ENCODE results near the gene WASF2. TPM values are rescaled to one million over a fixed set of nuclear protein-coding genes. Genes with fewer than 3 reads are reported as not detected.

WASF2 gene
- total and polyA plus RNA-seq, 5 donors: 22.1 to 77.9 (median 69.4) TPM

GRCh38 chr1:27528818-27529703, 39.1 kb upstream of the WASF2 start:
- intact Hi-C loops (cut with DNase I): loop anchor here in 2 of 4 donors (5.0 to 10.0 kb wide), 3 partner anchors 38 to 494 kb away; partner anchors contain the start of gene AHDC1 (in 1 of the 2)
- Histone ChIP-seq H3K4me1 (ENCODE audit: control insufficient read depth, insufficient read depth, low read length) (peaks cover 29% of the 10 kb centered on the region), H3K4me3 (ENCODE audit: low read length) (no peak overlapping the region), H3K27ac (ENCODE audit: low read length) (peak overlapping the region; percentile 48), H3K27me3 (ENCODE audit: control insufficient read depth, insufficient read depth) (no peaks in the 10 kb centered on the region), H3K9me3 (ENCODE audit: control insufficient read depth, low read length) (no peaks in the 10 kb centered on the region)
- 17% methylated on average over 17 of the region's 17 CpGs for WGBS
- ATAC-seq: peak; percentile 39 to 48
- DNase-seq: peak; percentile 85 to 94 (median 88)

- H3K27ac ChIP-seq (ENCODE audit: low read length): peak overlapping the region; percentile 48
- WGBS: 2% methylated on average over 71 of the region's 71 CpGs
- H3K4me1 ChIP-seq (ENCODE audit: control insufficient read depth, insufficient read depth, low read length): peaks cover 38% of the 10 kb centered on the region
- ATAC-seq: peak; percentile 30 to 43
- peak overlapping the region; percentile 43 for H3K4me3 ChIP-seq (ENCODE audit: low read length)
- intact Hi-C loops (cut with DNase I): loop anchor here in 2 of 4 donors (5.0 to 10.0 kb wide), 3 partner anchors 39 to 493 kb away; partner anchors contain the start of gene AHDC1 (in 1 of the 2)
- H3K27me3 ChIP-seq (ENCODE audit: control insufficient read depth, insufficient read depth): no peaks in the 10 kb centered on the region
- H3K9me3 ChIP-seq (ENCODE audit: control insufficient read depth, low read length): no peaks in the 10 kb centered on the region
- DNase-seq: peak; percentile 38 to 84 (median 83)
Measured at GRCh38 chr1:27527890-27528817, 38.2 kb upstream of the WASF2 start.

- DNase-seq: peak; percentile 63 to 88 (median 84)
- 15% methylated on average over 27 of the region's 27 CpGs for WGBS
- no peaks in the 10 kb centered on the region for H3K9me3 ChIP-seq (ENCODE audit: control insufficient read depth, low read length)
- intact Hi-C loops (cut with DNase I): loop anchor here in 2 of 4 donors (5.0 to 10.0 kb wide), 3 partner anchors 40 to 493 kb away; partner anchors contain the start of gene AHDC1 (in 1 of the 2)
- ATAC-seq: peak; percentile 0 to 1
- peak overlapping the region; percentile 48 for H3K27ac ChIP-seq (ENCODE audit: low read length)
- H3K4me3 ChIP-seq (ENCODE audit: low read length): peak overlapping the region; percentile 43
- H3K27me3 ChIP-seq (ENCODE audit: control insufficient read depth, insufficient read depth): no peaks in the 10 kb centered on the region
- H3K4me1 ChIP-seq (ENCODE audit: control insufficient read depth, insufficient read depth, low read length): peaks cover 45% of the 10 kb centered on the region
Measured at GRCh38 chr1:27527223-27527889, 37.4 kb upstream of the WASF2 start.

- Histone ChIP-seq H3K4me3 (ENCODE audit: low read length) (no peak overlapping the region), H3K27ac (ENCODE audit: low read length) (peak overlapping the region; percentile 48), H3K9me3 (ENCODE audit: control insufficient read depth, low read length) (no peaks in the 10 kb centered on the region), H3K27me3 (ENCODE audit: control insufficient read depth, insufficient read depth) (no peaks in the 10 kb centered on the region), H3K4me1 (ENCODE audit: control insufficient read depth, insufficient read depth, low read length) (peaks cover 51% of the 10 kb centered on the region)
- no peak for ATAC-seq
- 32% methylated on average over 10 of the region's 10 CpGs for WGBS
- intact Hi-C loops (cut with DNase I): loop anchor here in 2 of 4 donors (5.0 to 10.0 kb wide), 3 partner anchors 41 to 492 kb away; partner anchors contain the start of gene AHDC1 (in 1 of the 2)
- DNase-seq: peak in 1 of 3 donors; percentile 7
Measured at GRCh38 chr1:27526569-27527222, 36.7 kb upstream of the WASF2 start.

- DNase-seq (peak; percentile 83 to 95 (median 92)), ATAC-seq (peak; percentile 69 to 75)
- 21% methylated on average over 16 of the region's 16 CpGs for WGBS
- no peaks in the 10 kb centered on the region for H3K9me3 ChIP-seq (ENCODE audit: control insufficient read depth, low read length)
- peaks cover 58% of the 10 kb centered on the region for H3K4me1 ChIP-seq (ENCODE audit: control insufficient read depth, insufficient read depth, low read length)
- intact Hi-C loops (cut with DNase I): loop anchor here in 2 of 4 donors (5.0 to 10.0 kb wide), 3 partner anchors 42 to 491 kb away; partner anchors contain the start of gene AHDC1 (in 1 of the 2)
- H3K27ac ChIP-seq (ENCODE audit: low read length): peak overlapping the region; percentile 84
- H3K27me3 ChIP-seq (ENCODE audit: control insufficient read depth, insufficient read depth): no peaks in the 10 kb centered on the region
- H3K4me3 ChIP-seq (ENCODE audit: low read length): peak overlapping the region; percentile 0
Measured at GRCh38 chr1:27525296-27526272, 35.6 kb upstream of the WASF2 start.

GRCh38 chr1:27523337-27524020, 33.5 kb upstream of the WASF2 start:
- Histone ChIP-seq H3K4me3 (ENCODE audit: low read length) (no peak overlapping the region), H3K27me3 (ENCODE audit: control insufficient read depth, insufficient read depth) (no peaks in the 10 kb centered on the region), H3K27ac (ENCODE audit: low read length) (peak overlapping the region; percentile 40), H3K9me3 (ENCODE audit: control insufficient read depth, low read length) (no peaks in the 10 kb centered on the region), H3K4me1 (ENCODE audit: control insufficient read depth, insufficient read depth, low read length) (peaks cover 53% of the 10 kb centered on the region)
- DNase-seq: no peak
- ATAC-seq: no peak
- intact Hi-C loops (cut with DNase I): loop anchor here in 2 of 4 donors (10.0 kb wide), 2 partner anchors 81 to 489 kb away; partner anchors contain the start of gene AHDC1 (in 1 of the 2)
- WGBS: 48% methylated on average over 8 of the region's 8 CpGs

- peak; percentile 51 to 85 (median 83) for DNase-seq
- Histone ChIP-seq H3K4me3 (ENCODE audit: low read length) (no peak overlapping the region), H3K9me3 (ENCODE audit: control insufficient read depth, low read length) (no peaks in the 10 kb centered on the region), H3K27me3 (ENCODE audit: control insufficient read depth, insufficient read depth) (no peaks in the 10 kb centered on the region), H3K27ac (ENCODE audit: low read length) (peak overlapping the region; percentile 31), H3K4me1 (ENCODE audit: control insufficient read depth, insufficient read depth, low read length) (peaks cover 50% of the 10 kb centered on the region)
- ATAC-seq: peak in 1 of 2 donors; percentile 1
- intact Hi-C loops (cut with DNase I): loop anchor here in 2 of 4 donors (10.0 kb wide), 2 partner anchors 82 to 488 kb away; partner anchors contain the start of gene AHDC1 (in 1 of the 2)
- 27% methylated on average over 31 of the region's 31 CpGs for WGBS
Measured at GRCh38 chr1:27522432-27523336, 32.7 kb upstream of the WASF2 start.
